Bronchial epithelial cell (primary cell): ENCODE results near the gene PCCA. TPM values are rescaled to one million over a fixed set of nuclear protein-coding genes. Genes with fewer than 3 reads are reported as not detected.
"Not testable (repeated sequence)": the region's sequence is repeated elsewhere in the genome, so short reads cannot be mapped to it uniquely, and the experiment has no call there.

Source experiments
- DNase-seq: peaks from one replicate; pipeline ENCODE4 v3.0.0-alpha.2; 2010; ENCODE audit warnings: low read depth
- FAIRE-seq: peaks from 2 replicates; lab custom pipeline; 2011; peaks lifted over from hg19 to GRCh38; lab: Jason Lieb, UNC
- H3K27me3 ChIP-seq: 2 replicates; pipeline ENCODE4 v1.5.1; 2011; ENCODE audit warnings: low read length; ENCODE audit not compliant: control insufficient read depth, insufficient read depth
- H3K36me3 ChIP-seq: 2 replicates; pipeline ENCODE4 v1.5.1; 2011; ENCODE audit warnings: low read length; ENCODE audit not compliant: control insufficient read depth, insufficient read depth
- H3K4me3 ChIP-seq: 2 replicates; pipeline ENCODE4 v1.5.1; 2011; ENCODE audit warnings: mild to moderate bottlenecking, low read depth, low read length, control low read depth
- CTCF ChIP-seq: IDR thresholded peaks from 2 replicates; pipeline ENCODE4 v1.5.1; 2011; ENCODE audit warnings: mild to moderate bottlenecking, moderate library complexity, low read length, control low read depth, inconsistent platforms; ENCODE audit not compliant: insufficient read depth, severe bottlenecking
- total RNA-seq: library from RNA; depleted of rRNA; stranded (reverse); fragments of >200 nt; gene quantifications from 2 replicates; pipeline ENCODE4 v1.2.1, GENCODE V29; 2014

PCCA gene
- total RNA-seq, 1 donor from 2014 or later: 27.1 TPM

- FAIRE-seq (no peak), DNase-seq (no peak)
- Histone ChIP-seq H3K4me3 (no peak overlapping the region), H3K36me3 (no peaks in the 10 kb centered on the region), H3K27me3 (no peaks in the 10 kb centered on the region)
- TF ChIP-seq CTCF: no peak
Observed at GRCh38 chr13:100563779-100564178, 474.9 kb downstream of the PCCA start.

GRCh38 chr13:100564444-100565223 is 475.7 kb downstream of the PCCA start:
- DNase-seq (no peak), FAIRE-seq (no peak)
- H3K27me3 ChIP-seq: no peaks in the 10 kb centered on the region
- H3K4me3 ChIP-seq: no peak overlapping the region
- H3K36me3 ChIP-seq: no peaks in the 10 kb centered on the region
- no peak for TF ChIP-seq CTCF

- no peaks in the 10 kb centered on the region for H3K27me3 ChIP-seq
- H3K36me3 ChIP-seq: no peaks in the 10 kb centered on the region
- no peak overlapping the region for H3K4me3 ChIP-seq
- FAIRE-seq: no peak
- no peak for DNase-seq
- TF ChIP-seq CTCF: no peak
Observed at GRCh38 chr13:100565286-100565685, 476.4 kb downstream of the PCCA start.

- DNase-seq: peak; percentile 59
- no peak for TF ChIP-seq CTCF
- peak; percentile 77 for FAIRE-seq
- Histone ChIP-seq H3K27me3 (no peaks in the 10 kb centered on the region), H3K4me3 (no peak overlapping the region), H3K36me3 (no peaks in the 10 kb centered on the region)
Observed at GRCh38 chr13:100566543-100566942, 477.6 kb downstream of the PCCA start.

GRCh38 chr13:100573121-100573520 is 484.2 kb downstream of the PCCA start:
- Histone ChIP-seq H3K4me3 (no peak overlapping the region), H3K36me3 (no peaks in the 10 kb centered on the region), H3K27me3 (no peaks in the 10 kb centered on the region)
- TF ChIP-seq CTCF: peak; percentile 72
- DNase-seq (peak; percentile 77), FAIRE-seq (no peak)

- H3K4me3 ChIP-seq, DNase-seq, H3K36me3 ChIP-seq, H3K27me3 ChIP-seq, FAIRE-seq: not testable (repeated sequence)
Observed at GRCh38 chr13:100577239-100577638, 488.3 kb downstream of the PCCA start.

Other genes starting within 250 kb of the PCCA start
- not detected in 2 replicates for gene ZIC5, start 117.3 kb upstream of the PCCA start, total RNA-seq
- gene ZIC2, start 107.3 kb upstream of the PCCA start, total RNA-seq: not detected in 2 replicates